Prostate gland (tissue), 2 donors: ENCODE measurements around the gene TTLL12.

ENCODE experiments used
- CTCF ChIP-seq, 4 experiments: fragments of 200-600 bp in 2 of 4; fragments of 450-650 bp in 2 of 4; sonication (generic) in 2 of 4; IDR thresholded peaks; 1 replicate in 3 of 4; 2 replicates in 1 of 4; pipeline ENCODE4 v1.5.1; 2016 to 2019; ENCODE audit warnings: antibody characterized with exemption in 4 of 4, mild to moderate bottlenecking in 2 of 4, moderate library complexity in 2 of 4
- POLR2A ChIP-seq: fragments of 450-650 bp; IDR thresholded peaks from one replicate; pipeline ENCODE4 v1.6.1; 2016; ENCODE audit warnings: antibody characterized with exemption, mild to moderate bottlenecking

GRCh38 chr22:43129426-43130425 lies 57.2 kb downstream of the TTLL12 start:
- TF ChIP-seq CTCF (IDR thresholded peaks at IDR 0.05) = no peak
- TF ChIP-seq POLR2A = no peak
